GM19397 (cell line): Measurements from ENCODE around the gene CCND1.

Source experiments
- ATAC-seq: cut with Tn5 transposase; IDR thresholded peaks from one replicate; pipeline ENCODE4 v1.9.1; 2021; ENCODE audit warnings: mild to moderate bottlenecking, moderate library complexity; ENCODE audit not compliant: unreplicated experiment

Gene CCND1

GRCh38 chr11:69651834-69652620 lies 11.1 kb downstream of the CCND1 start:
- ATAC-seq: no peak

- no peak for ATAC-seq
These were observed 12.0 kb downstream of the CCND1 start for GRCh38 chr11:69652999-69653398.

GRCh38 chr11:69653406-69653960 lies 12.5 kb downstream of the CCND1 start:
- ATAC-seq: no peak

- ATAC-seq: no peak
These were observed 13.2 kb downstream of the CCND1 start for GRCh38 chr11:69654001-69654659.

GRCh38 chr11:69654660-69655478 lies 13.9 kb downstream of the CCND1 start:
- no peak for ATAC-seq

- ATAC-seq: no peak
These were observed 14.8 kb downstream of the CCND1 start for GRCh38 chr11:69655479-69656428.

GRCh38 chr11:69656536-69657455 lies 15.8 kb downstream of the CCND1 start:
- no peak for ATAC-seq

GRCh38 chr11:69657456-69657910 lies 16.5 kb downstream of the CCND1 start:
- ATAC-seq: no peak

GRCh38 chr11:69657911-69658625 lies 17.1 kb downstream of the CCND1 start:
- ATAC-seq: no peak

GRCh38 chr11:69658626-69659450 lies 17.9 kb downstream of the CCND1 start:
- ATAC-seq: no peak

GRCh38 chr11:69659591-69659990 lies 18.6 kb downstream of the CCND1 start:
- no peak for ATAC-seq

GRCh38 chr11:69660001-69660500 lies 19.1 kb downstream of the CCND1 start:
- no peak for ATAC-seq

GRCh38 chr11:69661413-69661715 lies 20.4 kb downstream of the CCND1 start:
- ATAC-seq: no peak

- no peak for ATAC-seq
These were observed 21.2 kb downstream of the CCND1 start for GRCh38 chr11:69662021-69662698.

GRCh38 chr11:69662806-69663205 lies 21.9 kb downstream of the CCND1 start:
- ATAC-seq: no peak

GRCh38 chr11:69663326-69663725 lies 22.4 kb downstream of the CCND1 start:
- ATAC-seq: no peak
